COLO668 (cell line): ENCODE measurements around the gene STAT1.

Experiments used
- DNase-seq: peaks from one replicate; lab custom pipeline; 2025; ENCODE audit not compliant: unreplicated experiment; lab: John Stamatoyannopoulos, UW

The STAT1 gene

GRCh38 chr2:191032588-191033429 is 18.8 kb upstream of the STAT1 start:
- no peak for DNase-seq

GRCh38 chr2:191031256-191031655 is 17.3 kb upstream of the STAT1 start:
- no peak for DNase-seq

- DNase-seq: peak; percentile 20
These were observed 16.7 kb upstream of the STAT1 start for GRCh38 chr2:191030521-191031154.

- no peak for DNase-seq
These were observed 15.4 kb upstream of the STAT1 start for GRCh38 chr2:191029280-191029950.

GRCh38 chr2:191026377-191026776 is 12.4 kb upstream of the STAT1 start:
- DNase-seq: no peak

GRCh38 chr2:191025135-191025534 is 11.2 kb upstream of the STAT1 start:
- DNase-seq: no peak

- DNase-seq: no peak
These were observed 9.3 kb upstream of the STAT1 start for GRCh38 chr2:191023235-191023679.

- peak; percentile 20 for DNase-seq
These were observed 6.9 kb upstream of the STAT1 start for GRCh38 chr2:191020742-191021381.

- DNase-seq: peak; percentile 95
These were observed 6.3 kb upstream of the STAT1 start for GRCh38 chr2:191020221-191020741.

- DNase-seq: no peak
These were observed 5.4 kb upstream of the STAT1 start for GRCh38 chr2:191019376-191019775.

- no peak for DNase-seq
These were observed 4.7 kb upstream of the STAT1 start for GRCh38 chr2:191018643-191019119.

- DNase-seq: no peak
These were observed 4.1 kb upstream of the STAT1 start for GRCh38 chr2:191018048-191018447.

GRCh38 chr2:191015831-191016230 is 1.9 kb upstream of the STAT1 start:
- DNase-seq: no peak

- no peak for DNase-seq
These were observed 1.3 kb upstream of the STAT1 start for GRCh38 chr2:191015239-191015638.

GRCh38 chr2:191014653-191015020 is 666 bp upstream of the STAT1 start:
- DNase-seq: no peak

- no peak for DNase-seq
These were observed 364 bp downstream of the STAT1 start for GRCh38 chr2:191013682-191013931.

- DNase-seq: no peak
These were observed 908 bp downstream of the STAT1 start for GRCh38 chr2:191012845-191013681.

GRCh38 chr2:191012346-191012745 is 1.6 kb downstream of the STAT1 start:
- no peak for DNase-seq

GRCh38 chr2:191010887-191011885 is 2.8 kb downstream of the STAT1 start:
- no peak for DNase-seq
